SK-N-SH treated with all-trans-retinoic acid at 6 μM for 48 hours (cell line): Measurements from ENCODE around the gene IGHMBP2.

Experiments used
- BACH2 ChIP-seq: fragments of 250-450 bp; sonication (Bioruptor Pico); IDR thresholded peaks from 2 replicates; pipeline ENCODE4 v1.9.0; 2021; ENCODE audit warnings: mild to moderate bottlenecking, borderline replicate concordance
- CSDC2 ChIP-seq: fragments of 250-450 bp; sonication (Bioruptor Pico); IDR thresholded peaks from 2 replicates; pipeline ENCODE4 v1.5.0; 2020; ENCODE audit warnings: mild to moderate bottlenecking, moderate library complexity
- PPARA ChIP-seq: fragments of 250-450 bp; sonication (Bioruptor Pico); IDR thresholded peaks from 2 replicates; pipeline ENCODE4 v1.5.0; 2020; ENCODE audit warnings: mild to moderate bottlenecking, borderline replicate concordance
- SNAI2 ChIP-seq: fragments of 250-450 bp; sonication (Bioruptor Pico); IDR thresholded peaks from 2 replicates; pipeline ENCODE4 v1.5.0; 2020; ENCODE audit warnings: mild to moderate bottlenecking, moderate library complexity
- TCF4 ChIP-seq: fragments of 250-450 bp; sonication (Bioruptor Pico); IDR thresholded peaks from 2 replicates; pipeline ENCODE4 v1.8.0; 2021; ENCODE audit warnings: mild to moderate bottlenecking, moderate library complexity, borderline replicate concordance
- ZFP3 ChIP-seq: fragments of 250-450 bp; sonication (Bioruptor Pico); IDR thresholded peaks from 2 replicates; pipeline ENCODE4 v1.5.0; 2020; ENCODE audit warnings: mild to moderate bottlenecking, moderate library complexity
- ZFP30 ChIP-seq: fragments of 450-650 bp; formaldehyde crosslinking; IDR thresholded peaks from 2 replicates; pipeline ENCODE4 v1.5.0; 2022; ENCODE audit warnings: mild to moderate bottlenecking, moderate library complexity
- TF ChIP-seq, protein P1 (sequence below): fragments of 250-450 bp; sonication (Bioruptor Pico); IDR thresholded peaks from 2 replicates; pipeline ENCODE4 v1.8.0; 2020; ENCODE audit warnings: mild to moderate bottlenecking, moderate library complexity, borderline replicate concordance
- TF ChIP-seq, protein P2 (sequence below): fragments of 250-450 bp; sonication (Bioruptor Pico); IDR thresholded peaks from 2 replicates; pipeline ENCODE4 v1.5.1; 2020; ENCODE audit warnings: low read depth, mild to moderate bottlenecking, moderate library complexity

DNA sequence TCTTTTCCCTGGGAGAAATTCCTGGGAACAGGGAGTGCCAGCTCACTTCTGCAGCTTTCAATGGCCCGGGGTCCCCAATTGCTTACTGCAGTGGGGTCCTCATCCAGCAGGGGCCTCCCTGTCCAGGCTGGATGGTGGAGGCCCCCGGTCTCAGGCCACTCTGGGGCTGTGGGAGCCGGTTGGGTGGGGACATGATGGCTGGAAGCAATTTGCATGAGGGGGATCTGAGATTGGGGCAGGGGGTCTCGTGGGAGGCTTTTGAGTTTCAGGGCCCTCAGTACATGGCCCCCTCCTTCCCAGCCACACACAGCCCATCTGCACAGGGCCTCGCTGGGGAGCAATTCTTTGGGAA, 51.9 kb downstream of the IGHMBP2 start:
- TF ChIP-seq BACH2 (CRISPR knock-in tag) (no peak), SNAI2 (CRISPR knock-in tag) (no peak), ZFP30 (CRISPR knock-in tag) (no peak), PPARA (CRISPR knock-in tag) (no peak), ZFP3 (CRISPR knock-in tag) (no peak), TCF4 (CRISPR knock-in tag) (no peak), CSDC2 (CRISPR knock-in tag) (no peak)
- TF ChIP-seq, protein P1, sequence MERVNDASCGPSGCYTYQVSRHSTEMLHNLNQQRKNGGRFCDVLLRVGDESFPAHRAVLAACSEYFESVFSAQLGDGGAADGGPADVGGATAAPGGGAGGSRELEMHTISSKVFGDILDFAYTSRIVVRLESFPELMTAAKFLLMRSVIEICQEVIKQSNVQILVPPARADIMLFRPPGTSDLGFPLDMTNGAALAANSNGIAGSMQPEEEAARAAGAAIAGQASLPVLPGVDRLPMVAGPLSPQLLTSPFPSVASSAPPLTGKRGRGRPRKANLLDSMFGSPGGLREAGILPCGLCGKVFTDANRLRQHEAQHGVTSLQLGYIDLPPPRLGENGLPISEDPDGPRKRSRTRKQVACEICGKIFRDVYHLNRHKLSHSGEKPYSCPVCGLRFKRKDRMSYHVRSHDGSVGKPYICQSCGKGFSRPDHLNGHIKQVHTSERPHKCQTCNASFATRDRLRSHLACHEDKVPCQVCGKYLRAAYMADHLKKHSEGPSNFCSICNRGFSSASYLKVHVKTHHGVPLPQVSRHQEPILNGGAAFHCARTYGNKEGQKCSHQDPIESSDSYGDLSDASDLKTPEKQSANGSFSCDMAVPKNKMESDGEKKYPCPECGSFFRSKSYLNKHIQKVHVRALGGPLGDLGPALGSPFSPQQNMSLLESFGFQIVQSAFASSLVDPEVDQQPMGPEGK (CRISPR knock-in tag): no peak
- TF ChIP-seq, protein P2, sequence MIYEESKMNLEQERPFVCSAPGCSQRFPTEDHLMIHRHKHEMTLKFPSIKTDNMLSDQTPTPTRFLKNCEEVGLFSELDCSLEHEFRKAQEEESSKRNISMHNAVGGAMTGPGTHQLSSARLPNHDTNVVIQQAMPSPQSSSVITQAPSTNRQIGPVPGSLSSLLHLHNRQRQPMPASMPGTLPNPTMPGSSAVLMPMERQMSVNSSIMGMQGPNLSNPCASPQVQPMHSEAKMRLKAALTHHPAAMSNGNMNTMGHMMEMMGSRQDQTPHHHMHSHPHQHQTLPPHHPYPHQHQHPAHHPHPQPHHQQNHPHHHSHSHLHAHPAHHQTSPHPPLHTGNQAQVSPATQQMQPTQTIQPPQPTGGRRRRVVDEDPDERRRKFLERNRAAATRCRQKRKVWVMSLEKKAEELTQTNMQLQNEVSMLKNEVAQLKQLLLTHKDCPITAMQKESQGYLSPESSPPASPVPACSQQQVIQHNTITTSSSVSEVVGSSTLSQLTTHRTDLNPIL (CRISPR knock-in tag): no peak
